ENCODE results near the gene PIK3CD. TPM values are rescaled to one million over a fixed set of nuclear protein-coding genes. Genes with fewer than 3 reads are reported as not detected.

Gene PIK3CD
- total RNA-seq, 2 donors from 2014 or later, result 12.4 to 18.7 TPM

GRCh38 chr1:9629445-9630201, 21.9 kb upstream of the PIK3CD start:
- Histone ChIP-seq H3K36me3 (no peaks in the 10 kb centered on the region), H3K27ac (no peak overlapping the region), H3K4me3 (peak overlapping the region; percentile 1), H3K27me3 (replicated peaks; ENCODE audit: insufficient read depth) (no peaks in the 10 kb centered on the region), H3K9me3 (no peaks in the 10 kb centered on the region), H3K4me1 (ENCODE audit: control insufficient read depth in 1 of 2, low read depth in 2 of 2) (peaks cover 0 to 4% of the 10 kb centered on the region in 2 donors)
- ATAC-seq (ENCODE audit: insufficient number of reproducible peaks, low FRiP score, low read depth) (no peak), DNase-seq (ENCODE audit: low spot score) (no peak)
- no peak for TF ChIP-seq CTCF (IDR thresholded peaks at IDR 0.05)

DNA sequence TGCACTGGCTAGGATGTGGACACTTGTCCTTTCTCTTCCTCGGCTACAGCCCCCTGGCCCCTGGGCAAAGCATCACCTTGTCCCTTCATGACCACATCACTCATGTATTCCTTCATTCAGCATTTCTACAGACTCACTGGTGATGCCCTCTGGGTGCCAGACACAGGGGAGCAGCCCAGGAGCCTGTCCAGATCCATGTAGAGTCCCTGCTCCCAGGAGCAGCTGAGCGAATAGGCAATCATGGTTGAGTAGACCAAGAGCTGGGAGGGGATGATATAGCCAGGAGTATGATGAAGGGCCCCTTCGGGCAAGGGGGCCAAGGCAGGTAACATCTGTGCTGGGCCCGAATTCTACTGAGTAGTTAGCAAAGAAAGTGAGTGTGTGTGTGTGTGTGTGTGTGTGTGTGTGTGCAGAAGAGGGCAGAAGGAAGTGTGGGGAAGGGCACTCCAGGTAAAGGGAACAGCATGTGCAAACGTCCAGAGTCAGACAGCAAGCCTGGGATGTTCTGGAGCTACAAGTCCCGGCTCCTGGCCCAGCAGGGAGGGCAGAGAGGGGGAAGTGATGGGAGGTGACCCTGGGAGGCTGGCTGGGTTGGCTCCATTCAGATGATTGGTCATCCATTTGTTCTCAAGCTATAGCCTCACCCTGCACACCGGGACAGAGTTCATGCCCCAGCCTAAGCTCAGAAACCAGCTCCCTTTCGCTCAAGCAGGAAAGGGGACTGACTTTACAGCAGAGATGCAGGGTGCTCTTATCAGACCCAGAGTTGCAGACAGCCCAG, 21.0 kb upstream of the PIK3CD start:
- no peak overlapping the region for H3K27ac ChIP-seq
- no peaks in the 10 kb centered on the region for H3K9me3 ChIP-seq
- H3K4me3 ChIP-seq, result no peak overlapping the region
- ATAC-seq (ENCODE audit: insufficient number of reproducible peaks, low FRiP score, low read depth) (no peak), DNase-seq (ENCODE audit: low spot score) (no peak)
- no peaks in the 10 kb centered on the region for H3K27me3 ChIP-seq (replicated peaks; ENCODE audit: insufficient read depth)
- peaks cover 0 to 4% of the 10 kb centered on the region in 2 donors for H3K4me1 ChIP-seq (ENCODE audit: control insufficient read depth in 1 of 2, low read depth in 2 of 2)
- TF ChIP-seq CTCF (IDR thresholded peaks at IDR 0.05), result no peak
- H3K36me3 ChIP-seq, result no peaks in the 10 kb centered on the region

DNA sequence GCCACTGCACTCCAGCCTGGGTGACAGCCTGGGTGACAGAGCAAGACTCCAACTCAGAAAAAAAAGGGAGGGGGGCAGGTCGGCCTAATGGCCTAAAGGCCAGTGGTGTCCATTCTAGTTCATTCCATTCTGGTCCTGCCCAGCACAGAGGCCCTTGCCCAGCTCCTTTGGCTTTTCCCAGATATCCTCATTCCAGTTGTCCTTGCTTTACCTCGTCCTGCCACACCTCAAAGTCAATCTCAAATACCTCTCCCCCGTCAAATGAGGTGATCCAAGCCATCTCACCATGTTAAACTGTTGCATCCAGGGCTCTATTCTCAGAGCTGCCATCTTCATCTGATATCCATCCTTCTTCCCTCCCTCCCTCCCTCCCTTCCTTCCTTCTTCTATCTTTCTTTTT, 19.9 kb upstream of the PIK3CD start:
- Histone ChIP-seq H3K9me3 (no peaks in the 10 kb centered on the region), H3K27ac (no peak overlapping the region), H3K36me3 (no peaks in the 10 kb centered on the region), H3K4me3 (no peak overlapping the region), H3K4me1 (ENCODE audit: control insufficient read depth in 1 of 2, low read depth in 2 of 2) (peaks cover 0 to 4% of the 10 kb centered on the region in 2 donors), H3K27me3 (replicated peaks; ENCODE audit: insufficient read depth) (no peaks in the 10 kb centered on the region)
- ATAC-seq (ENCODE audit: insufficient number of reproducible peaks, low FRiP score, low read depth) (no peak), DNase-seq (ENCODE audit: low spot score) (no peak)
- TF ChIP-seq CTCF (IDR thresholded peaks at IDR 0.05), result no peak

GRCh38 chr1:9633493-9633892, 18.0 kb upstream of the PIK3CD start:
- H3K4me3 ChIP-seq, result no peak overlapping the region
- H3K27ac ChIP-seq, result no peak overlapping the region
- no peaks in the 10 kb centered on the region for H3K36me3 ChIP-seq
- no peaks in the 10 kb centered on the region for H3K9me3 ChIP-seq
- no peak for TF ChIP-seq CTCF (IDR thresholded peaks at IDR 0.05)
- H3K27me3 ChIP-seq (replicated peaks; ENCODE audit: insufficient read depth), result no peaks in the 10 kb centered on the region
- ATAC-seq (ENCODE audit: insufficient number of reproducible peaks, low FRiP score, low read depth) (no peak), DNase-seq (ENCODE audit: low spot score) (no peak)
- no peaks in the 10 kb centered on the region for H3K4me1 ChIP-seq (ENCODE audit: control insufficient read depth in 1 of 2, low read depth in 2 of 2)

- DNase-seq (ENCODE audit: low spot score) (no peak), ATAC-seq (ENCODE audit: insufficient number of reproducible peaks, low FRiP score, low read depth) (no peak)
- Histone ChIP-seq H3K27me3 (replicated peaks; ENCODE audit: insufficient read depth) (no peaks in the 10 kb centered on the region), H3K27ac (no peak overlapping the region), H3K36me3 (no peaks in the 10 kb centered on the region), H3K4me3 (no peak overlapping the region), H3K9me3 (no peaks in the 10 kb centered on the region), H3K4me1 (ENCODE audit: control insufficient read depth in 1 of 2, low read depth in 2 of 2) (no peaks in the 10 kb centered on the region)
- TF ChIP-seq CTCF (IDR thresholded peaks at IDR 0.05), result no peak
Observed at GRCh38 chr1:9634582-9634981, 16.9 kb upstream of the PIK3CD start.

Measured in thoracic aorta (tissue), 2 donors.